ENCODE data around the gene EVC. TPM values are rescaled to one million over a fixed set of nuclear protein-coding genes. Genes with fewer than 3 reads are reported as not detected.
"Not testable (repeated sequence)": the region's sequence is repeated elsewhere in the genome, so short reads cannot be mapped to it uniquely, and the experiment has no call there.

EVC gene
- total RNA-seq, 1 donor, result 58.2 TPM

- H3K4me3 ChIP-seq (ENCODE audit: low read depth, low read length), result no peak overlapping the region
- DNase-seq (ENCODE audit: low read depth), result no peak
- no peak for TF ChIP-seq CTCF (IDR thresholded peaks at IDR 0.05; ENCODE audit: insufficient read depth, low read length)
Observed at GRCh38 chr4:5804656-5805055, 93.7 kb downstream of the EVC start.

- no peak overlapping the region for H3K4me3 ChIP-seq (ENCODE audit: low read depth, low read length)
- TF ChIP-seq CTCF (IDR thresholded peaks at IDR 0.05; ENCODE audit: insufficient read depth, low read length), result no peak
- DNase-seq (ENCODE audit: low read depth), result no peak
Observed at GRCh38 chr4:5805270-5805669, 94.3 kb downstream of the EVC start.

GRCh38 chr4:5808081-5808741 is 97.2 kb downstream of the EVC start:
- TF ChIP-seq CTCF (IDR thresholded peaks at IDR 0.05; ENCODE audit: insufficient read depth, low read length), result no peak
- no peak overlapping the region for H3K4me3 ChIP-seq (ENCODE audit: low read depth, low read length)
- no peak for DNase-seq (ENCODE audit: low read depth)

GRCh38 chr4:5809216-5809776 is 98.3 kb downstream of the EVC start:
- TF ChIP-seq CTCF (IDR thresholded peaks at IDR 0.05; ENCODE audit: insufficient read depth, low read length), result no peak
- no peak overlapping the region for H3K4me3 ChIP-seq (ENCODE audit: low read depth, low read length)
- no peak for DNase-seq (ENCODE audit: low read depth)

GRCh38 chr4:5810151-5810550 is 99.2 kb downstream of the EVC start:
- DNase-seq (ENCODE audit: low read depth), result no peak
- TF ChIP-seq CTCF (IDR thresholded peaks at IDR 0.05; ENCODE audit: insufficient read depth, low read length), result no peak

GRCh38 chr4:5810770-5811430 is 99.9 kb downstream of the EVC start:
- DNase-seq (ENCODE audit: low read depth), result no peak
- H3K4me3 ChIP-seq (ENCODE audit: low read depth, low read length), result no peak overlapping the region
- no peak for TF ChIP-seq CTCF (IDR thresholded peaks at IDR 0.05; ENCODE audit: insufficient read depth, low read length)

More at GRCh38 chr4:5810151-5810550, 99.2 kb downstream of the EVC start:
- no peak overlapping the region for H3K4me3 ChIP-seq (ENCODE audit: low read depth, low read length)

- H3K4me3 ChIP-seq (ENCODE audit: low read depth, low read length); DNase-seq (ENCODE audit: low read depth): not testable (repeated sequence)
Observed at GRCh38 chr4:5812057-5812456, 101.1 kb downstream of the EVC start.
